A549 treated with AZD2906 at 1 μM for 4 hours (cell line): ENCODE results near the gene FAM81A. TPM values are rescaled to one million over a fixed set of nuclear protein-coding genes. Genes with fewer than 3 reads are reported as not detected.

Experiments used
- total RNA-seq: library from RNA; stranded (reverse); fragments of 200-300 nt; extraction: Qiagen RNA extraction; gene quantifications from 5 replicates; pipeline ENCODE4 v1.2.3, GENCODE V29; 2022

FAM81A gene
- total RNA-seq = 10.1 to 12.1 TPM (median 11.7 TPM) in 5 replicates

GRCh38 chr15:59437817-59438624 lies at the start of gene FAM81A:
Gene FAM81A, plus strand, starts transcription at chr15:59438186. Its CDS starts 20,441 bp downstream, at chr15:59458627.

Other genes with a start within 250 kb of the FAM81A start
- gene LDHAL6B, start 231.3 kb upstream of the FAM81A start, total RNA-seq = not detected in 5 replicates
- 236 to 326 TPM (median 277 TPM) in 5 replicates for gene MYO1E, start 65.3 kb upstream of the FAM81A start, total RNA-seq
- gene GCNT3, start 173.6 kb downstream of the FAM81A start, total RNA-seq = 102 to 122 TPM (median 111 TPM) in 5 replicates
- 158 to 174 TPM (median 165 TPM) in 5 replicates for gene GTF2A2, start 219.3 kb downstream of the FAM81A start, total RNA-seq